HG02588 (cell line): ENCODE data around the gene EEF1AKMT2.
"Not testable (repeated sequence)": the region's sequence is repeated elsewhere in the genome, so short reads cannot be mapped to it uniquely, and the experiment has no call there.

ENCODE experiments used
- ATAC-seq: cut with Tn5 transposase; IDR thresholded peaks from one replicate; pipeline ENCODE4 v1.9.1; 2021; ENCODE audit warnings: mild to moderate bottlenecking, moderate library complexity; ENCODE audit not compliant: unreplicated experiment

The EEF1AKMT2 gene

DNA sequence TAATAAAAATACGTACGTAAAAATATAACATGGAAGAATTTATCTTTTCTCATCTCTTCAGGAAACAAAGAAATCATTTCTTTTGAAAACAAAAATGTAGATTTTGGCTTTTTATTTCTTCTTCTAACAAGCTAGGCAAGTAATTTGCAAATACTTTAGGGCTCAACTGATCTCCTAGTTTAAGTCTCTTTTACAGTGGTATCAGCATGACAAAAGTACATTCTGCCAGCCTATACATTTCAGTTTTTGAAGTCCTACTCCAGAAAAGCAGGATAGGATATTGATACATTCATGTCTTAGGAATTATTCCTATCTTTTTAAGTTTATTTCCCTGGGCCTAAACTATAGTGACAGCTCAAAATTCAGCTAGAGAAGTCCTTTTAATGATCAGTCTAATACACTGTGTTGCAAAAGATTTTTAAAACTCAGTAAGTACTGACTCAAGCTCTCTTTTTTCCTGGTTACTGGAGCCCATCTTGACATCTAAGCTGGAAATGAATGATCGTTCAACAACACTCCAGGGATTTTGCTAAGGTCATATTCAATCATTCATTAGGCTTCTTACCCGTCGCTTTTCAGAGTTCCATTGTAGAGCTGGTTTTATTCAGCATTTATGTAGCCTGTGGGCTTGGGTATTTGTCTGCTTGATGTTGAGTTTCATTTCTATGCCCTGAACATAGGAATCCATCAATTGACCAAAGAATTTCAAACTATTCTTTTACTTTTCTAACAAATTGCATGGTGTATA is 35.4 kb downstream of the EEF1AKMT2 start:
- ATAC-seq: no peak

DNA sequence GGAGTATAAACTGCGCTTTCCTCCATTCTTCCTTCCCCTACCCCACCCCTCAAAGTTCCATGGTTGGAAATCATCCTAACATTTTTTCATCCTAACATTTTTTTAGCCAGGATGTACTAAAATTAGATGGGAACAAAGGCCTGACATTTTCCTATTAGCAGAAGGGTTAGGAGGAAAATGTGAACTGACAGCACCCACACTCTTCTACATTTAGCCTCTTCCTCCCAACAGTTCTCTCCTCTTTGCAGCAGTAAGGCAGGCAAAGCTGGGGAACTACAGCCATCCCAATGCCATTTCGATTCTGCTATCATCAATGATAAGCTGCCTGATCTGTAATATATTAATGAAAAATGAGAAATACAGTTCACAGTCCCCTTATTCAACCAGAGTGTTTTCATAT is 36.1 kb downstream of the EEF1AKMT2 start:
- ATAC-seq: no peak

DNA sequence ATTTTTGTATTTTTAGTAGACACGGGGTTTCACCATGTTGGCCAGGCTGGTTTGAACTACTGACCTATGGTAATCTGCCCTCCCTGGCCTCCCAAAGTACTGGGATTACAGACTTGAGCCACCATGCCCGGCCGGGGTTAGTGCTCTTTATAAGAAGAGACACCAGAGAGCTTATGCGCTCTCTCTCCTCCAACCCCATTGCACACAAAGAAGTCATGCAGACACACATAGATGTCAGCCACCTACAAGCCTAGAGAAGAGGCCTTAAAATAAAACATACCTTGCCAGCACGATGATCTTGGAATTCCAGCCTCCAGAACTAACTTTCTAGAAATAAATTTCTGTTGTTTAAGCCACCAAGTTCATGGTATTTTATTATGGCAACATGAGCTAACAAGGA is 37.5 kb downstream of the EEF1AKMT2 start:
- ATAC-seq: no peak

DNA sequence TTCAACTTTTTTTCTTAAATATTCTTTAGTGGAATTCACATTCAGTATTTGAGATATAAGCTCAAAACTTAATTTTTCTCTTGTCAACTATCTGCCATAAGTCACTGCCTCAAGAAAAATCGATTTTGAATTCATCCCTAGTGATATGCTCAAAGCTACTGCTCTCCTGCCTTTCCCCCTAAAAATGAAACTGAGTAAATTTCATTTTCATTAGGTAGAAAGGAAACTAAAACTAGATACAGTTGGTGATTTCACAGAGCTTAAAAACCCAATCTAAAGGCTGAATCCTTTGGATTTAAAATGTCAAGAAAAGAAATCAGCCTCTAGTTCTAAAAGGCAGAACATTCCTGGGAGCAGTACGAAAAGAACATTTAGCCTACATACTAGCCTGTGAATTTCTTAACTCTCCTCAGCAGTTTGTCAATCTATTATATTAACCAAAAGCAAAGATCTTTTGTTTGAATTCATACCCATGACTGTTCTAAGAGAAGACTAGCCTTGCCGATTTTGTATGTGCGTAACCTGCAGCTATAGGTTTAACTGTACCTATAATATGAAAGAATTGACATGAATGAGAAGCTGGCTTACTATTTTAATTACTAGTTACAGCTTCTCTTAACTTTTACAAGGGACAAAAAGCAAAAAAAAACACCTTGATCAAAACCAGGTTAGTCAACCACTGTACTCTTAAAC is 42.6 kb downstream of the EEF1AKMT2 start:
- ATAC-seq: no peak

DNA sequence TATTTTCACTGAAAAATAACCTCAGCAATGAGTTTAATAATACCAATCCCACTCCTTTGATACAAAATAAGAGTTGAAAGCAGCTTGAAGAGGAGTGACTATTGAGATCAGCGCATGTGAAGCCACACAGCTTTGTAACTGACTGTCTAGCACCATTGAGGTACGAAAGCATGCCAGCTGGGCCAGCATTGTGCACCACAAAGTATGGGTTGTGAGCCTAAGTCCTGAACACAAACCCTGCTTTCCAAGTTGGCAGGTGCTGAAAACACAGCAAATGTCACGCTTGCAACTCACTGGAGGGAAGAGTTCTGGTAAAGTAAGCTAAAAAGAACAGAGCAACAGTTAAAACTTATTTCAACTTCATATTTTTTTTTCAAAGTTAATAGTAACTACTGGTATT is 43.5 kb downstream of the EEF1AKMT2 start:
- no peak for ATAC-seq

DNA sequence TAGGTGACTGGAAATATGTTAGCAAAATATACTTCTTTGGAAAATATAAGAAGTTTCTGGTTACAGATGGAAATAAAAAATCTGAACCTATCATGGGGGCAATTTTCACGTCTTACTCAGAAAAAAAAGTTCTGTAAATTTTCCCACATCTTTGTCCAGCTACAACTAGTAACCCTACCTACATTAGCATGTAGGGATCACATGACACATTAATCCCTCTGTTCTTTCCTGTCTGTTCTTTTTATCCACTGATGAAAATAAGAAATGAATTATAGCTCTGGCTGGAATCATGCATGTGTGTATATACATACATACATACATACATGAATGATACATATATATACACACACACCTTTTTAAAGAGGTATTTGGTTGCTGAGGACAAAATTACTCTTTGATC is 43.9 kb downstream of the EEF1AKMT2 start:
- ATAC-seq: no peak

DNA sequence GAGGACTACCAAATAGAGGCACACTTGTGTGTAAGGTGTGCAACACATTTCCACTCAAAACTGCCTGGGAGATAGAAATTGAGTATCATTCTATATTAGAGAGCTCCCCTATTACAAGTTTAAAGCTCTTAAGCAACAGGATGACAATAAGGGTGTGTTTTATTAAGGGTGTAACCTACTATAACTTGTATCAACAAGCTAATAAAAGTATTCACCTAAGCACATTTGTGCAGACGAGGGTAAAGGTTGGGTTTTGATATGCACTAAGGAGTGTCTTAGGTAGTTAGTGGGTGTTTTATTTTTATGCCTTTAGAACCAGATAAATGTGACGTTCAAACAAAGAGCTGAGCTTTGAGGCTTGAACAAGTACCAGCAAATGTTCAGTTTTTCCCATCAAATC is 44.7 kb downstream of the EEF1AKMT2 start:
- no peak for ATAC-seq

DNA sequence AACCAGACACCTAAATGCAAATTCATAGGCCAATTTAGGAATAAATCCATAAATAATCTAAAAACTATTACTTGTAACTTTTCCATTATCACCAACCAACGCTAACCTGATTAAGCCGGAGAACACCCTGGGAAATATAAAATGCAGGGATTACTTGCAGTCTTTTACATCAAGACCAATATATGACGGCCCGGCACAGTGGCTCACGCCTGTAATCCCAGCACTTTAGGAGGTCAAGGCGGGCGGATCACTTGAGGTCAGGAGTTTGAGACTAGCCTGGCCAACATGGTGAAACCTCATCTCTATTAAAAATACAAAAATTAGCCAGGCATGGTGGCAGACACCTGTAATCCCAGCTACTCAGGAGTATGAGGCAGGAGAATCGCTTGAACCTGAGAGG is 45.2 kb downstream of the EEF1AKMT2 start:
- ATAC-seq: not testable (repeated sequence)

DNA sequence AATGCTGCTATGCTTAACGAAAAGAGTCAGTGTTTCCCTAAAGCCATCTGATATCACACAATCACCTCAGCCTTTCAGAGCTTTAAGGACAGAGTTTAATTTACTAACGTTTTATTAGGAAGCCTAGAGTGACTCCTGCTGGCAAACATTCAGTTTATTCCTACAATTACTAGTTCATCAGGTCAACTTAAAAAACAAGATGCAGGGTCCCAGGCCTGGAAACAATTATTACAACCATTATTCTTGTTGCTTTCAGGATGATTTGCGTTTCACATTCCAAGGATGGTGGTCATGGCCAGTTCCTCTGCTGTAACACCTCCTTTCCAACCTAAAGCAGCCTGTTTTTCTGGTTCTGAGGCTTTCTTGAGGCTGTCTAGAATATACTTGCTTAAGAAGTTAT is 46.0 kb downstream of the EEF1AKMT2 start:
- ATAC-seq: no peak

DNA sequence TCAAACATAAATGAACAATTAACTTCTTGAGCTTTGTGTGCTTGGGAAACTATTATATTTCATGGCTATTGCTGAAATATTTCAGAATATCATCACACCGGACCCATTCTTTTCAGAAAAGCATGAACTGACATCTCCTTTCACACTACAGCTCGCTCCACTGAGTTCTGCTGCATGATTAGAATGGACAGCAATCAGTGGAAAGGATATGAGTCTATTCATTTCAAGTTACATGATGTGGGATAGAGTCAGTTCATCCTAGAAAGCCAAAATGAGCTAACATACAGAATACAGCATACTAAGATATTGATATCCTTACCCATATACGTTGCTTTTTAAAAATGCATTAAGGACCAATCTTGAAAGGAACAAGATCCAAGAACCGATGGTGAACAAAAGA is 46.4 kb downstream of the EEF1AKMT2 start:
- no peak for ATAC-seq

DNA sequence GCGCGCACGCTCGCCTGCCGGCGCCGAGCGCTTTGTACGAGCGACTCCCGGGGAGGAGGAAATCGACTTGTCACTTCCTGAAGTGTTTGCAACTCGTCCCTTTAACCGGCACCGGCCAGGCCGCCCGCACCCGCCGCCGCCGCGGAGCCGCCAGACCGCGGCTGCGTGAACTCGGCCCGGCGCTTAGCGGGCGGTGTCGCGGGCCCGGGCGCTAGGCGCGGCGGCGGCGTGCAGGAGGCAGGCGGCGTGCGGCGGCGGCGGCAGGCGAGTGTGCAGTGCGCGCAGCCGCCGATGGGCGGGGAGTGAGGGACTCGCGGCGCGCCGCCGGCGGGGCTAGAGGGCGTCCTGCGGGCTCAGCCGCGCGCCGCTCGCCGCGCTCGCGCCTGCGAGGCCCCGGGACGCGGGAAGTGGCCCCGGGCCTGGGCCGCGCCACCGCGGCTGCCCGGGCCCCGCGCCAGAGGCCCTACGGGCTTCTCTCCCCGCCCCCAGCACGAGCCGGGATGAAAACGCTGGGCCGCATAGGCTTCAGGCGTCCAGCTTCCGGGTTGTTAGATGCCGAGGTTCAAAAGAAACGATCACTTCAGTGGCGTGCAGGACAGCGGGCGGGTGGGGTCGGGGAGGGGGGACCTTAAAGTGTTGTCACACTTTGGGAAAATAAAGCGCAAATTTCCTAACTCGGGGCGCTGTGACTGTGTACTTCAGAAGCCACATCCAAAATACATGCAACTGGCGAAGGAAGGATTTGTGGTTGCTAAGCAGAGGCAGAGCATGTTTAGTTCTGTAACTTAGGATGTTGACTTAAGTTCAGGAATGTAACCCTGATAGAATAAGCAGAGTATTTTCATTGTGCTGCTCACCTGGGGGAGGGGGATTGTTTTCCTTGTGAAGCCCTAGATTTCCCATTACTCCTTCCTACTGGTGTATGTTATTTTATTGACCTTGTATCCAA is 47.3 kb downstream of the EEF1AKMT2 start, which contains the start of gene FAM53B:
Gene FAM53B, minus strand, starts transcription at position 277 of the 949 bp plus-strand sequence. CDS start 37,665 bp downstream, outside the sequence.
- peak; percentile 62 for ATAC-seq

DNA sequence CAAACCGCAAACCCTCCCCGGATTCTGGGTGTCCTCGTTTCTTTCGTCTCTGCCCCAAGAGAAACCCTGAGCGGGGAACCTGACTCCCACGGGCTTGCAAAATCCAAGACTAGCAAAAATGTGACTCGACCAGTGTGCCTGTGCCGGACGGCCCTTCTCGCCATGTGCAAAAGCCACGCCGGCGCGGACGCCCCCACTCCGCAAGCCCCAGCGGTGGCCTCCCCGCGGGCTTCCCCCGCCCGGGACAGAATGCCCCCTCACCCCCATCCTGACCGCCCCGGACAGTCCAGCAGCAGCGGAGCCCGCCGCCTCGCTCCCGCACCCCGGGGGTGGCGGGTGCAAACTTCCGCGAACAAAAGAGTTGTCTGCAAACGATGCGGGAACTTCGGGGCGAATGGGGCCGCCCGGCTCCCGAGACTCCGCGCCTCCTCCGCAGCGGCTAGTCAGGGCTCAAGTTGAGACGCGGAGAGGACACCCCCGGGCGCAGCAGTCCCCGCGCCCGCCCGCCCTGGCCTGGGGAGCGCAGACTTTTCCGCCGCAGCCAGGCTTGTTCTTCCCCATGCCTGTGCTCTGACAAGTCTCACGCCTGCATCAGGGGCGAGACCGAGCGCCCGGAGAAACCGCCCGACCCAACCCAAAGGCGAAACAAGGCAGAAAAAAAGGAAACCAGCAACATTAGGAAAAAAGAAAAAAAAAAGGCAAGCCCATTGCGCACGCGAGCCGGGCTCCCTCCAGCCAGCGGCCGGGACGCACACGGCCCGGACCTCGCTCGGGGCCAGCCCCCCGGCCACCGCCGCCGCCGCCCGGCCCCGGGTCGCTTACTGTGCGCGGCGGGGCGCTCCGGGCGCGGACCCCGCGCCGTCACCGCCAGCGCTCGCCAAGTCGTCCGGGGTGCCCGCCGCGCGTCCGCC is 48.2 kb downstream of the EEF1AKMT2 start:
- ATAC-seq: no peak

DNA sequence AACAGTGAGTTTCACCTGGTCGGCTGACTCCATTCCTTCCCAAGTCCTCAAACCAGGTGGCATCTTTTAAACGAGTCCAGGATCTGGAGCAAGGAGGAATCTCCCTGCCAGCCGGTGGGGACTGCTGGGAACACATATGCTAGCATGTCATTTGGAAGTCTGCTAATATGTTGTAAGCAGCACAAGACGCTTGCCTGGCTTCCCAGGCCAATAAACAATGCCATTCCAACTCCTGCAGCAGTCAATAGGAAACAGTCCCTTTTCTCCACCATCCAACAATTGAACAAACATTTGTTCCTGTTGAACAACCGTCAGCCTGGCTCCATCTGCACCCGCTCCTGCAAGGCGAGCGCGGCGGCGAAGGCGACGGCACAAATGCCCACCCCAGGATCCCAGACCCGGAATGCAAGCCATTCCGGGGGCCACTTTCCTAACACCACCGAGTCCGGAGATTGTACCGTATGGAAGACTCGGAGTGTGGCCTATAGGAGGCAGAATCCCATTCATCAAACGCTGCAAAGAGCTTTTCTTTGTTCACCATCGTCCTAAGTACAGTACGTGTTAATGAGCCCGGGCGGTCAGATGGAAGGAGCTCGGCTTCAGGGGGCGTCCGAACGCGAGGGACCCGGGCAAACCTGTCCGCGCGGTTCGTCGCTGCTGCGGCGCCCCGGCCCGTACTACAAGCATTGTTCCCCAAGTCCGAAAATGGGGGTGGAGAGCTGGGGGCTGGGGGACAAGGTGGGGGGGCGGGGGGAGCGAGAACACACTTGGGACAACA is 49.1 kb downstream of the EEF1AKMT2 start:
- no peak for ATAC-seq

DNA sequence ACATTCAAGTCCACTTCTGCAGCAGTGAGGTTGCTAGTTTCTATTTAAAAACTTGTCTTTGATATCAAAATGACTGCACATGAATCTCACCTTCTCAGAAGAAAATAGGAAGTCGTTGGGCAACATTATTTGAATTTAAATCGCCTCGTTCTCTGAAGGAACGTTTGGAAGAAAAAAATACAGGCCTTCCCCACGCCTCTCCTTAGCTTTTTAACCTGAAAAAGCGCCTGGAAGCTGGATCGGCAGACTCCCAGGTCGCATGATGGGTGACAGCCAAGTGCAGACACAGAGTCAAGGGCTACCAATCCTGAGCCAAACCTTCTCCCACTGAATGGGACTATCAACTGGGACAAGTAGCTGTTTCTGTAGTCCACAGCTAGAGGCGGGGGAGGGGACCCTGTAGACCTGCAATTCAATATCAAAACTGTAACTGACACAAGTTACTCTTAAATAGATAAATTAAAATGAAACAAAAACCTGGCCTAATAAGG is 49.7 kb downstream of the EEF1AKMT2 start:
- ATAC-seq: no peak

DNA sequence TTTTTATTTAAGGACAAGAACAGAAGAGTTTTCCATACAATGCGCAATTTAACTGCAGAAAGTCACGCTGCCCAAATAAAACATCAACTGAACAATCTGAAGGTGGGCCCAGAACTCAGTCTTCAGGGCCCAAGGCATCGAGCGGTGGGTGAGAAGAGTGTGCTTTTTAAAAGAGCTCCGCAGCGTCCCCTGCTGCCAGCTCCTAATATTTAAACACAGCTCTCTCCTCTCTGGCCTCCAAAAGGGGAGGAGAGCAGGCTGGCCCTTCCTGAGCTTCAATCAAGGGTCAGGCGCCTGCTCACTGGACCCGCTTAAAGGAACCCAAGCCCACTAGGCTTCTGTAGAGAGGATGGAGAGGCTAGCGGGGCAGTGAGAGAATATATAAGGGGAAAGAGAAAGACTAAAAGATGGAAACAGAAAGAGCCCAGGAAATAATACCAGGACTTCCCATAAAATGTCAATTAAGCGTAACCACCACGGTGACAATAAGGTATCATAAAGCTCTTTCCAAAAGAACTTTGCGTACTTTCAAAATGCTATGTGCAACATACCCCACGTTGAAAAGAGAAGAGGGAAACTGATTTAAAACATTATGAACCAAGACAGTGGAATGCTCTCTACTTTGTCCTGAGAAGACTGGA is 50.3 kb downstream of the EEF1AKMT2 start:
- ATAC-seq: peak; percentile 39

DNA sequence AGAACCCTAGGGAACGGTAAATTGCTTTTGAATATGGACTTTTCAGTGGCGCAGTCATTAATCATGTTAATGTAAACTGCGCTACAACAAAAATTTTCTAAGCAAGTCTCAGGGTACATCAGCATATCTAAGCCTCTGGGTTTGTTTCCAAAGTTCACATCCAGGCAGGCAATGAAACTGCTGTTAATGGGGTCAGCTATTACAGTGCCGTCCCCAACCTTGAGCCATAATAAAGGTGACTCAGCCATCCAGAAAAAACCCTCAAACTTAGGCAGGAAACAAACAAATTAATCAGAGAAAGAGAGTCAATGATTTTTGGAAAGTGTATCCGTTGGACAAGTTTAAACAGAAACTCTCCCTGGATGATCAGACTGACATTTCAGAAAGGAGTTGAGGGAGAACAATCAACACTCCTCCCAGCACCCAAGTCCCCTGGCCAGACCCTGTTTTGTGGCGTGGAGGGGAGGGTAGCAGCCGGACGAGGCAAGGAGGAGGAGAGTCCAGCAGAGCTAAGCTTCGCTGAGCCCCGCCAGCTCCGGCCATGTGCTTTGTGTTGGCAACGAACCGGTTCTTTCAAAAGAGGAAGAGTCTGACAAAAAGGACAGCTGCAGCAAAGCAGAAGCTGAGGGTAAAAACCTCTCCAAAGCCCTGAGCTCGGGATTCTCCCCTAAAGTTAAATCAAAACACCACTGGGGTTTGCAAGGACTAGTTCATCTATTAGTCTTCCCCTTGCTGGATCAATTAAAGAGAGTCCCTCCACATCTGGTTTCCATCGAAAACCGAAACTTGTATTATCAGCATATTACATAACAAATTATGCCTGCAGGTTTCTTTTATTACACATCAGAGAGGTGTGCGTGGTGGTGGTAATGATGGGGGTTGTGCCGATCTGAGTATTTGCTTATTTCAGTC is 51.1 kb downstream of the EEF1AKMT2 start:
- ATAC-seq: peak; percentile 6

DNA sequence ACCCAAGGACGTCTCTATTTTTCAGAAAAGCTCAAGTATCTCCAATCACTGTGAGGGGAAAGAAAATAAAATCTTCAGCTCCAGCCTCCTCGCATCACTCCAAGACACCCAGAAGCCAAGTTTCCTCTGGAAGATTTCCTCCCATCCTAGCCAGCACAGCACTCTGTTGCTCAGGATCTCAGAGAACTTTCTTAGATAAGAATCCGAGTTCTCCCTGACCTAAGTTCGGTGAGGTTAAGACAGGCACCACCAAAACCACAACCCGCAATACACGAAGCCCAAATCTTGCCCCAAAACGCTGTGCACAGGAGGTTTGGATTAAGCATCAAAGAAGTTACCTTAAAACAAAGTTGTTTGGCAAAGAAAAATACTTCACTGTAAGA is 51.7 kb downstream of the EEF1AKMT2 start:
- ATAC-seq: no peak
